Measurements from ENCODE around the gene RPP25L. TPM values are rescaled to one million over a fixed set of nuclear protein-coding genes. Genes with fewer than 3 reads are reported as not detected.

The RPP25L gene
- total and polyA plus RNA-seq, 3 experiments from 2014 or later: 34.5 to 39.0 (median 35.9) TPM

GRCh38 chr9:34620061-34620994 is 8.4 kb upstream of the RPP25L start, which contains the start of gene DCTN3:
DCTN3 (minus strand) TSS chr9:34620495; CDS start chr9:34620464, 31 bp downstream.
- Histone ChIP-seq H3K4me3 (ENCODE audit: low read length) (peak within 1 kb of the TSS; percentile 64), H3K9me3 (ENCODE audit: low read length) (no peaks in the 10 kb centered on the region), H3K36me3 (ENCODE audit: insufficient read depth, low read length) (peaks cover 16% of the 10 kb centered on the region), H3K27me3 (ENCODE audit: insufficient read depth, low read length, poor library complexity, severe bottlenecking) (peaks cover 27% of the 10 kb centered on the region), H3K4me1 (ENCODE audit: insufficient read depth, low read length) (peaks cover 19% of the 10 kb centered on the region), H3K27ac (ENCODE audit: low read depth, low read length) (peak within 1 kb of the TSS; percentile 59)
- ChIA-PET CTCF (interaction anchor here (1.1 to 7.6 kb wide), 10 partner anchors 8 to 82 kb away, joined by 3 to 97 read pairs (median 6); partner anchors contain the start of genes ARID3C, GALT, RPP25L and SIGMAR1), POLR2A (interaction anchor here (0.6 to 2.0 kb wide), 11 partner anchors 8 to 686 kb away, joined by 3 to 15 read pairs (median 4); partner anchors contain the start of genes GALT, RPP25L and SIGMAR1)
- peak; percentile 86 to 96 (median 89) for DNase-seq
- peaks cover 28 to 42% (median 29%) of the 10 kb centered on the region in 3 donors for H3K4me1 Mint-ChIP-seq
- peaks cover 6 to 41% (median 10%) of the 10 kb centered on the region in 3 donors for H3K36me3 Mint-ChIP-seq
- H3K9me3 Mint-ChIP-seq: no peaks in the 10 kb centered on the region
- H3K27ac Mint-ChIP-seq: peak within 1 kb of the TSS; percentile 72 to 97 (median 95)
- H3K27me3 Mint-ChIP-seq: peaks cover 30 to 31% of the 10 kb centered on the region in 2 donors
- H3K4me3 Mint-ChIP-seq: peak within 1 kb of the TSS; percentile 93 to 97 (median 95)

- Histone ChIP-seq H3K4me3 (ENCODE audit: low read length) (no peak overlapping the region), H3K27me3 (ENCODE audit: insufficient read depth, low read length, poor library complexity, severe bottlenecking) (no peaks in the 10 kb centered on the region), H3K4me1 (ENCODE audit: insufficient read depth, low read length) (peaks cover 35% of the 10 kb centered on the region), H3K9me3 (ENCODE audit: low read length) (no peaks in the 10 kb centered on the region), H3K27ac (ENCODE audit: low read depth, low read length) (no peak overlapping the region), H3K36me3 (ENCODE audit: insufficient read depth, low read length) (peaks cover 16% of the 10 kb centered on the region)
- Mint-ChIP-seq H3K36me3 (peaks cover 6 to 67% (median 10%) of the 10 kb centered on the region in 3 donors), H3K9me3 (no peaks in the 10 kb centered on the region), H3K4me3 (peak overlapping the region in 1 of 7 donors; percentile 15), H3K27me3 (peaks cover 0 to 2% of the 10 kb centered on the region in 2 donors), H3K27ac (peak overlapping the region in 1 of 8 donors; percentile 81), H3K4me1 (peaks cover 35 to 47% (median 35%) of the 10 kb centered on the region in 3 donors)
- ChIA-PET CTCF (interaction anchor here (0.7 to 2.7 kb wide), 7 partner anchors 9 to 23 kb away, joined by 3 to 20 read pairs (median 5); partner anchors contain the start of gene SIGMAR1), POLR2A (no interaction called here)
- DNase-seq: no peak
Observed at GRCh38 chr9:34615132-34615531, 3.2 kb upstream of the RPP25L start.

GRCh38 chr9:34612788-34613390 is 992 bp upstream of the RPP25L start:
- POLR2A ChIA-PET: interaction anchor here (0.6 to 1.1 kb wide), 5 partner anchors 7 to 34 kb away, joined by 3 to 13 read pairs (median 4); partner anchors contain the start of genes DCTN3, GALT and SIGMAR1
- Histone ChIP-seq H3K9me3 (ENCODE audit: low read length) (no peaks in the 10 kb centered on the region), H3K36me3 (ENCODE audit: insufficient read depth, low read length) (peaks cover 14% of the 10 kb centered on the region), H3K27me3 (ENCODE audit: insufficient read depth, low read length, poor library complexity, severe bottlenecking) (no peaks in the 10 kb centered on the region), H3K4me3 (ENCODE audit: low read length) (peak overlapping the region; percentile 90), H3K4me1 (ENCODE audit: insufficient read depth, low read length) (peaks cover 22% of the 10 kb centered on the region), H3K27ac (ENCODE audit: low read depth, low read length) (peak overlapping the region; percentile 85)
- peaks cover 0 to 2% of the 10 kb centered on the region in 2 donors for H3K27me3 Mint-ChIP-seq
- peaks cover 22 to 32% (median 26%) of the 10 kb centered on the region in 3 donors for H3K4me1 Mint-ChIP-seq
- DNase-seq: peak; percentile 61 to 75 (median 63)
- no peaks in the 10 kb centered on the region for H3K9me3 Mint-ChIP-seq
- peak overlapping the region; percentile 85 to 94 (median 88) for H3K4me3 Mint-ChIP-seq
- peak overlapping the region; percentile 3 to 95 (median 92) for H3K27ac Mint-ChIP-seq
- H3K36me3 Mint-ChIP-seq: peaks cover 4 to 55% (median 14%) of the 10 kb centered on the region in 3 donors
- CTCF ChIA-PET: interaction anchor here (0.7 to 2.7 kb wide), 19 partner anchors 8 to 612 kb away, joined by 3 to 29 read pairs (median 6); partner anchors contain the start of genes CCL27, DCTN3, GALT and IL11RA

GRCh38 chr9:34611251-34611810 is 566 bp downstream of the RPP25L start:
- Mint-ChIP-seq H3K9me3 (no peaks in the 10 kb centered on the region), H3K4me1 (peaks cover 22 to 32% (median 26%) of the 10 kb centered on the region in 3 donors), H3K27me3 (peaks cover 0 to 2% of the 10 kb centered on the region in 2 donors), H3K36me3 (peaks cover 0 to 40% (median 7%) of the 10 kb centered on the region in 3 donors), H3K27ac (peak overlapping the region; percentile 88 to 99 (median 93)), H3K4me3 (peak overlapping the region; percentile 85 to 94 (median 88))
- CTCF ChIA-PET: interaction anchor here (0.6 to 1.9 kb wide), 5 partner anchors 9 to 232 kb away, joined by 3 to 29 read pairs (median 6); partner anchors contain the start of gene DCTN3
- Histone ChIP-seq H3K36me3 (ENCODE audit: insufficient read depth, low read length) (peaks cover 3% of the 10 kb centered on the region), H3K4me1 (ENCODE audit: insufficient read depth, low read length) (peaks cover 22% of the 10 kb centered on the region), H3K4me3 (ENCODE audit: low read length) (peak overlapping the region; percentile 90), H3K27me3 (ENCODE audit: insufficient read depth, low read length, poor library complexity, severe bottlenecking) (no peaks in the 10 kb centered on the region), H3K27ac (ENCODE audit: low read depth, low read length) (peak overlapping the region; percentile 85), H3K9me3 (ENCODE audit: low read length) (no peaks in the 10 kb centered on the region)
- peak in 1 of 5 donors; percentile 17 for DNase-seq
- POLR2A ChIA-PET: interaction anchor here (0.6 to 1.6 kb wide), 5 partner anchors 9 to 50 kb away, joined by 3 to 7 read pairs (median 5); partner anchors contain the start of genes DCTN3, GALT and SIGMAR1

GRCh38 chr9:34610434-34611206 is 1.3 kb downstream of the RPP25L start:
- Histone ChIP-seq H3K4me1 (ENCODE audit: insufficient read depth, low read length) (peaks cover 22% of the 10 kb centered on the region), H3K9me3 (ENCODE audit: low read length) (no peaks in the 10 kb centered on the region), H3K27me3 (ENCODE audit: insufficient read depth, low read length, poor library complexity, severe bottlenecking) (no peaks in the 10 kb centered on the region), H3K36me3 (ENCODE audit: insufficient read depth, low read length) (no peaks in the 10 kb centered on the region), H3K4me3 (ENCODE audit: low read length) (peak overlapping the region; percentile 90), H3K27ac (ENCODE audit: low read depth, low read length) (no peak overlapping the region)
- Mint-ChIP-seq H3K9me3 (no peaks in the 10 kb centered on the region), H3K36me3 (peaks cover 0 to 33% (median 4%) of the 10 kb centered on the region in 3 donors), H3K27me3 (peaks cover 0 to 2% of the 10 kb centered on the region in 2 donors), H3K4me1 (peaks cover 22 to 32% (median 26%) of the 10 kb centered on the region in 3 donors), H3K4me3 (peak overlapping the region in 6 of 7 donors; percentile 65 to 94 (median 86)), H3K27ac (peak overlapping the region in 5 of 8 donors; percentile 48 to 95 (median 81))
- DNase-seq: no peak
- ChIA-PET CTCF (interaction anchor here (0.6 to 1.9 kb wide), 5 partner anchors 10 to 232 kb away, joined by 3 to 29 read pairs (median 6); partner anchors contain the start of gene DCTN3), POLR2A (interaction anchor here (0.6 to 1.6 kb wide), 5 partner anchors 10 to 51 kb away, joined by 3 to 7 read pairs (median 5); partner anchors contain the start of genes DCTN3, GALT and SIGMAR1)

- POLR2A ChIA-PET: no interaction called here
- Histone ChIP-seq H3K9me3 (ENCODE audit: low read length) (no peaks in the 10 kb centered on the region), H3K4me1 (ENCODE audit: insufficient read depth, low read length) (peaks cover 13% of the 10 kb centered on the region), H3K27ac (ENCODE audit: low read depth, low read length) (no peak overlapping the region), H3K27me3 (ENCODE audit: insufficient read depth, low read length, poor library complexity, severe bottlenecking) (no peaks in the 10 kb centered on the region), H3K4me3 (ENCODE audit: low read length) (no peak overlapping the region), H3K36me3 (ENCODE audit: insufficient read depth, low read length) (no peaks in the 10 kb centered on the region)
- Mint-ChIP-seq H3K4me1 (peaks cover 14 to 23% (median 20%) of the 10 kb centered on the region in 3 donors), H3K4me3 (no peak overlapping the region), H3K9me3 (no peaks in the 10 kb centered on the region), H3K36me3 (peaks cover 0 to 11% (median 4%) of the 10 kb centered on the region in 3 donors), H3K27me3 (no peaks in the 10 kb centered on the region), H3K27ac (no peak overlapping the region)
- CTCF ChIA-PET: interaction anchor here (1.3 to 6.9 kb wide), 3 partner anchors 10 to 27 kb away, joined by 7 to 47 read pairs (median 7); no protein-coding TSS in a partner anchor
- DNase-seq: no peak
Observed at GRCh38 chr9:34607331-34607730, 4.6 kb downstream of the RPP25L start.

All from CD8-positive, alpha-beta memory T cell (primary cell).